NK-92 (cell line): Measurements from ENCODE around the gene CTXND2.

Experiments
- DNase-seq: peaks from one replicate; lab custom pipeline; 2025; ENCODE audit not compliant: unreplicated experiment; lab: John Stamatoyannopoulos, UW

Gene CTXND2

DNA sequence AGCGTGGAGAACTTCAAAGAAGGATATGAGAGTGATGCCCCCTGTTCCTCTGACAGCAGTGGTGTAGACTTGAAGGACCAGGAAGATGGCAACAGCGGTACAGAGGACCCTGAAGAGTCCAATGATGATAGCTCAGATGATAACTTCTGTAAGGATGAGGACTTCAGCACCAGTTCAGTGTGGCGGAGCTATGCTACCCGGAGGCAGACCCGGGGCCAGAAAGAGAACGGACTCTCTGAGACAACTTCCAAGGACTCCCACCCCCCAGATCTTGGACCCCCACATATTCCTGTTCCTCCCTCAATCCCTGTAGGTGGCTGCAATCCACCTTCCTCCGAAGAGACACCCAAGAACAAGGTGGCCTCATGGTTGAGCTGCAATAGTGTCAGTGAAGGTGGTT is 73.7 kb downstream of the CTXND2 start:
- DNase-seq, result no peak

GRCh38 chr1:150961756-150962155 is 74.8 kb downstream of the CTXND2 start:
- no peak for DNase-seq
